H1 (cell line): ENCODE data around the gene CELSR3. TPM values are rescaled to one million over a fixed set of nuclear protein-coding genes. Genes with fewer than 3 reads are reported as not detected.

Experiments used
- BRCA1 ChIP-seq: IDR thresholded peaks from 2 replicates; pipeline ENCODE4 v1.6.1; 2012; ENCODE audit warnings: low read depth, low read length, improper control_type of control experiment
- GABPA ChIP-seq: IDR thresholded peaks from 2 replicates; pipeline ENCODE4 v1.6.1; 2011; ENCODE audit warnings: mild to moderate bottlenecking, low read length, moderate library complexity, borderline replicate concordance; ENCODE audit not compliant: insufficient read depth
- polyA plus RNA-seq, 7 experiments: library from polyadenylated mRNA; depleted of rRNA in 3 of 7; stranded (reverse) in 5 of 7; unstranded in 2 of 7; fragments of >200 nt in 5 of 7; fragments of 200-250 nt in 2 of 7; gene quantifications; 1 replicate in 5 of 7; 2 replicates in 1 of 7; 4 replicates in 1 of 7; pipeline versions ENCODE4 v1.2.1 to v1.2.3, GENCODE V29; 2011 to 2013; ENCODE audit warnings: missing spikeins in 2 of 7, mixed read lengths in 2 of 7
- total RNA-seq: library from RNA; stranded (reverse); fragmentation: NEBNext Ultra II Directional; extraction: Animal tissue kit (Norgen Biotek cat#: 25700); gene quantifications from 2 replicates; pipeline ENCODE4 v1.2.1, GENCODE V29; 2021
- TF ChIP-seq, protein P1 (sequence below), 3 experiments: IDR thresholded peaks; 1 replicate in 2 of 3; 2 replicates in 1 of 3; pipeline versions ENCODE4 v1.5.1 to v1.6.1; 2011; ENCODE audit warnings: low read length in 3 of 3, mild to moderate bottlenecking in 3 of 3, inconsistent platforms in 2 of 3, low read depth in 1 of 3, moderate library complexity in 1 of 3; ENCODE audit not compliant: insufficient read depth in 1 of 3; ENCODE audit errors: control extremely low read depth in 1 of 3

CELSR3 gene
- total and polyA plus RNA-seq, 2 of the 8 experiments (the other 6 are each of a cell fraction or from before 2014, with no cell fraction given): 11.6 to 29.5 TPM

DNA sequence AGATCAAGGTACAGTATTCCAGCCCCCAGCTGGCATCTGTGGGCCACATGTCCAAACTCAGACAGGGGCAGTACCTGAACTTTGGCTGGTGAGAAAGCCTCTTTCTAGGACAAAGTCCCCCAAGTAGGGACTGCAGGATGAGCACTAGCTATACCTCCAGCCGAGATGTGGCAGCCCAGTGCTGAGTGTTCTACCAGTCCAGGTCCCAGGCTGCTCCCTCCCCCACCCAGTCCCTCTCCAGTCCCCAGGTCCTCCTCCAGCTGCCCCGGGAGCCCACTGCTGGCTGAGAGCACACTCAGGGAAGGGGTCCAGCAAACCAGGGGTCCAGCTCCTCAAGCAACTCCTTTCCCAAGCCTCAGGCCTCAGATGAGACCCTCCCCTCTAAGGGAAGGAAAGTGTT lies 28.9 kb downstream of the CELSR3 start (continued):
- TF ChIP-seq, protein P1, sequence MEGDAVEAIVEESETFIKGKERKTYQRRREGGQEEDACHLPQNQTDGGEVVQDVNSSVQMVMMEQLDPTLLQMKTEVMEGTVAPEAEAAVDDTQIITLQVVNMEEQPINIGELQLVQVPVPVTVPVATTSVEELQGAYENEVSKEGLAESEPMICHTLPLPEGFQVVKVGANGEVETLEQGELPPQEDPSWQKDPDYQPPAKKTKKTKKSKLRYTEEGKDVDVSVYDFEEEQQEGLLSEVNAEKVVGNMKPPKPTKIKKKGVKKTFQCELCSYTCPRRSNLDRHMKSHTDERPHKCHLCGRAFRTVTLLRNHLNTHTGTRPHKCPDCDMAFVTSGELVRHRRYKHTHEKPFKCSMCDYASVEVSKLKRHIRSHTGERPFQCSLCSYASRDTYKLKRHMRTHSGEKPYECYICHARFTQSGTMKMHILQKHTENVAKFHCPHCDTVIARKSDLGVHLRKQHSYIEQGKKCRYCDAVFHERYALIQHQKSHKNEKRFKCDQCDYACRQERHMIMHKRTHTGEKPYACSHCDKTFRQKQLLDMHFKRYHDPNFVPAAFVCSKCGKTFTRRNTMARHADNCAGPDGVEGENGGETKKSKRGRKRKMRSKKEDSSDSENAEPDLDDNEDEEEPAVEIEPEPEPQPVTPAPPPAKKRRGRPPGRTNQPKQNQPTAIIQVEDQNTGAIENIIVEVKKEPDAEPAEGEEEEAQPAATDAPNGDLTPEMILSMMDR (IDR thresholded peaks at IDR 0.05; ENCODE audit: control extremely low read depth in 1 of 3, insufficient read depth in 1 of 3, low read depth in 1 of 3, low read length in 3 of 3): no peak
- TF ChIP-seq BRCA1: no peak
- TF ChIP-seq GABPA: no peak
